Lower leg skin (tissue), 4 donors: Measurements from ENCODE around the gene DEDD2. TPM values are rescaled to one million over a fixed set of nuclear protein-coding genes. Genes with fewer than 3 reads are reported as not detected.

Experiments used
- DNase-seq, 2 donors: peaks; one replicate each; pipeline ENCODE4 v3.0.0-alpha.2; 2019; ENCODE audit warnings: low spot score in 2 of 2
- H3K4me3 ChIP-seq: fragments of 200-600 bp; sonication (generic); 2 replicates; pipeline ENCODE4 v1.5.1; 2017; ENCODE audit warnings: mild to moderate bottlenecking, low read depth; ENCODE audit not compliant: poor library complexity, severe bottlenecking
- POLR2A ChIP-seq, 2 donors: fragments of 450-650 bp; IDR thresholded peaks; one replicate each; pipeline ENCODE4 v1.6.1; 2016 to 2017; ENCODE audit warnings: antibody characterized with exemption in 2 of 2, mild to moderate bottlenecking in 1 of 2, moderate library complexity in 1 of 2
- WGBS, 2 donors: methylation state at CpG; one replicate each; pipeline ENCODE4 v1.1.5; 2018; 5-methylcytosine and 5-hydroxymethylcytosine counted together
- intact Hi-C: fragments of 100-400 bp; cut with DNase I; formaldehyde crosslinking; loops from one replicate; pipeline ENCODE4 v1.15.0; 2023; ENCODE audit warnings: low total_unique reads
- total RNA-seq, 4 donors: library from RNA; depleted of rRNA; stranded (reverse); fragments of >200 nt; gene quantifications; one replicate each; pipeline ENCODE4 v1.1.0, GENCODE V29; 2016
- TF ChIP-seq, protein P1 (sequence below), 3 donors: fragments of 450-650 bp; IDR thresholded peaks; one replicate each; pipeline ENCODE4 v1.5.1; 2016; ENCODE audit warnings: antibody characterized with exemption in 3 of 3, mild to moderate bottlenecking in 3 of 3, moderate library complexity in 2 of 3

Gene DEDD2
- total RNA-seq, 4 donors from 2014 or later = 82.9 to 135 (median 93.5) TPM

DNA sequence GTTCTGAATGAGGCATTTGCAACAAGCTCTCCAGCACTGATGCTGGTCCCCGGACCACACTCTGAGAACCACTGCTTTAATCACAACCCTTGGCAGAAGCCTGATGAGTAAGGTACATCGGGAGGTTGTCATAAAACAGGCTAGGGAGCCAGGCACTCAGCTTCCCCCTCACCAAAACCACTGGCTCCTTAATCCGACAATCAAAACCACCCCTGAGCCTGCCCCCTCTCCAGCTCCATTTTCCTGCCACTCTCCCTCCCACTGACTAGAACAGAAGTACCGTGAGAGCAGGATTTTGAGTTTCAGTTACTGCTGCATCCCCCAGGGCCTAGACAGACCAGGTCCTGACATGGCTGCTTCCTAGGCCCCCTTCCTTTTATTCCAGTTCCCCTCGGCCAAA lies 17.7 kb upstream of the DEDD2 start:
- intact Hi-C loops = loop anchor here (10.0 kb wide), 1 partner anchor 100 kb away; the partner anchor contains the start of gene POU2F2
- WGBS, 2 donors = 72 to 84% methylated on average over 5 of the region's 5 CpGs

GRCh38 chr19:42234364-42234763 lies 16.9 kb upstream of the DEDD2 start:
- no peak for TF ChIP-seq POLR2A (IDR thresholded peaks at IDR 0.05)
- TF ChIP-seq, protein P1, sequence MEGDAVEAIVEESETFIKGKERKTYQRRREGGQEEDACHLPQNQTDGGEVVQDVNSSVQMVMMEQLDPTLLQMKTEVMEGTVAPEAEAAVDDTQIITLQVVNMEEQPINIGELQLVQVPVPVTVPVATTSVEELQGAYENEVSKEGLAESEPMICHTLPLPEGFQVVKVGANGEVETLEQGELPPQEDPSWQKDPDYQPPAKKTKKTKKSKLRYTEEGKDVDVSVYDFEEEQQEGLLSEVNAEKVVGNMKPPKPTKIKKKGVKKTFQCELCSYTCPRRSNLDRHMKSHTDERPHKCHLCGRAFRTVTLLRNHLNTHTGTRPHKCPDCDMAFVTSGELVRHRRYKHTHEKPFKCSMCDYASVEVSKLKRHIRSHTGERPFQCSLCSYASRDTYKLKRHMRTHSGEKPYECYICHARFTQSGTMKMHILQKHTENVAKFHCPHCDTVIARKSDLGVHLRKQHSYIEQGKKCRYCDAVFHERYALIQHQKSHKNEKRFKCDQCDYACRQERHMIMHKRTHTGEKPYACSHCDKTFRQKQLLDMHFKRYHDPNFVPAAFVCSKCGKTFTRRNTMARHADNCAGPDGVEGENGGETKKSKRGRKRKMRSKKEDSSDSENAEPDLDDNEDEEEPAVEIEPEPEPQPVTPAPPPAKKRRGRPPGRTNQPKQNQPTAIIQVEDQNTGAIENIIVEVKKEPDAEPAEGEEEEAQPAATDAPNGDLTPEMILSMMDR (IDR thresholded peaks at IDR 0.05) = no peak

More for the DNA sequence above, 17.7 kb upstream of the DEDD2 start:
- no peak for DNase-seq
- no peak for TF ChIP-seq POLR2A (IDR thresholded peaks at IDR 0.05)
- H3K4me3 ChIP-seq = no peak overlapping the region

DNA sequence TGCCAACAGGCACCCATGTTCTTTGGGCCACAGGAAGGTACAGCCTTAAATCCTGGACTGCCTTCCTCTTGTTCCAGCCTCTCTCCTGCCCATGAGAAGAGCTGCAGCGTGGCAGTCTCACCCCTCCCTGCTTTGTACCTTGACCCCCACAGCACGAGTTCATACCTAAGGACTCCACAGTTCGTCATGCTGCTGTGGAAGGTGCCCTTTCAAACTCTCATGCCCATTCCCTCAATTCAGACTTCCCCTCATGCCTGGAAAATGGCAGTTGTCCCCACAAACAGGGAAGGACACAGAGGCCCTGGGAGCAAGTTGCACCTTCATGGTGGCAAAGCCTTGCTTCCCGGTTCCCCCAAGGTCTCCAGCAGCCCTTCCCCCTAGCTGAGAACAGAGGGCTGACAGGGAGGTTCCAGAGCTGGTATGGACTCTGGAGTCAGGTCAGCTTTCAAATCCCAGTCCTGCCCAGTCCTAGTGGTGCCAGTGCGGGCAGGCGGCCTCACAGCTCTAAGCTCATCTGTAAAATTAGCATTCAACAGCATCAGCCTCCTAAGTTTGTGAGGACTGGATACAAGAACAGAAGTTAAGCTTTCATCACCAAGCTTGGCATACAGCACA lies 16.3 kb upstream of the DEDD2 start:
- 87 to 93% methylated on average over 6 of the region's 6 CpGs for WGBS, 2 donors
- DNase-seq = no peak
- no peak for TF ChIP-seq POLR2A (IDR thresholded peaks at IDR 0.05)
- TF ChIP-seq, protein P1 (IDR thresholded peaks at IDR 0.05) = no peak
- H3K4me3 ChIP-seq = no peak overlapping the region
- intact Hi-C loops = loop anchor here (10.0 kb wide), 1 partner anchor 99 kb away; the partner anchor contains the start of gene POU2F2

More at GRCh38 chr19:42234364-42234763, 16.9 kb upstream of the DEDD2 start:
- 91% methylated on average over 11 of the region's 11 CpGs for WGBS, 2 donors
- no peak for DNase-seq
- intact Hi-C loops = loop anchor here (10.0 kb wide), 1 partner anchor 100 kb away; the partner anchor contains the start of gene POU2F2
- no peak overlapping the region for H3K4me3 ChIP-seq

DNA sequence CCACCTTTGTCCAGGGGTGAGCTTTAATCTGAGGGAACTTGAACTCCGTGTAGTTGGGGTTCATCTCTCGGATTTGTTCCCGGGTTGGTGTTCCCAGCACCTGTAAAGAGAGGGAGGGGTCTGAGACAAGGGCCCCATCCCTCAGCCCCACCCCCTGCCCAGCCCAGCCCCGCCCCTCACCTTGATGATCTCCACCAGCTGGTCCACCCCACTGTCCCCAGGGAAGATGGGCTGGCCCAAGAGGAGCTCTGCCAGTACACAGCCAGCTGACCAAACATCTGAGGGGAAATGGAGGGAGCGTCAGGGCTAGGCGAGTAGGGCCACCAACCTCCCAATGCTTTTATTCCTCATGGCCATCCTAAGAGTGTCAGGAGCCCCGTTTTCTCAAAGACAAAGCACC lies 15.6 kb upstream of the DEDD2 start:
- intact Hi-C loops = loop anchor here (10.0 kb wide), 1 partner anchor 98 kb away; the partner anchor contains the start of gene POU2F2
- 69 to 75% methylated on average over 7 of the region's 7 CpGs for WGBS, 2 donors
- no peak for DNase-seq
- no peak overlapping the region for H3K4me3 ChIP-seq
- no peak for TF ChIP-seq POLR2A (IDR thresholded peaks at IDR 0.05)
- TF ChIP-seq, protein P1 (IDR thresholded peaks at IDR 0.05) = no peak

- intact Hi-C loops = loop anchor here (10.0 kb wide), 1 partner anchor 98 kb away; the partner anchor contains the start of gene POU2F2
- TF ChIP-seq POLR2A (IDR thresholded peaks at IDR 0.05) = no peak
- TF ChIP-seq, protein P1 (IDR thresholded peaks at IDR 0.05) = no peak
- 95 to 97% methylated on average over 10 of the region's 10 CpGs for WGBS, 2 donors
- no peak overlapping the region for H3K4me3 ChIP-seq
- no peak for DNase-seq
Measured at GRCh38 chr19:42232435-42232834, 15.0 kb upstream of the DEDD2 start.

- no peak for TF ChIP-seq POLR2A (IDR thresholded peaks at IDR 0.05)
- TF ChIP-seq, protein P1 (IDR thresholded peaks at IDR 0.05) = no peak
- DNase-seq = no peak
- 75 to 83% methylated on average over 4 of the region's 4 CpGs for WGBS, 2 donors
- intact Hi-C loops = loop anchor here (10.0 kb wide), 1 partner anchor 96 kb away; the partner anchor contains the start of gene POU2F2
- H3K4me3 ChIP-seq = no peak overlapping the region
Measured at GRCh38 chr19:42230571-42230970, 13.1 kb upstream of the DEDD2 start.
